ENCODE measurements around the gene COX6A1.
A peak's percentile ranks its signal among the peaks of the same experiment; 100 is the strongest.

The COX6A1 gene

GRCh38 chr12:120437735-120438494 lies at the start of gene COX6A1:
COX6A1 (plus strand) TSS chr12:120438113; CDS start chr12:120438127, 14 bp downstream.
- peak; percentile 96 for DNase-seq

DNA sequence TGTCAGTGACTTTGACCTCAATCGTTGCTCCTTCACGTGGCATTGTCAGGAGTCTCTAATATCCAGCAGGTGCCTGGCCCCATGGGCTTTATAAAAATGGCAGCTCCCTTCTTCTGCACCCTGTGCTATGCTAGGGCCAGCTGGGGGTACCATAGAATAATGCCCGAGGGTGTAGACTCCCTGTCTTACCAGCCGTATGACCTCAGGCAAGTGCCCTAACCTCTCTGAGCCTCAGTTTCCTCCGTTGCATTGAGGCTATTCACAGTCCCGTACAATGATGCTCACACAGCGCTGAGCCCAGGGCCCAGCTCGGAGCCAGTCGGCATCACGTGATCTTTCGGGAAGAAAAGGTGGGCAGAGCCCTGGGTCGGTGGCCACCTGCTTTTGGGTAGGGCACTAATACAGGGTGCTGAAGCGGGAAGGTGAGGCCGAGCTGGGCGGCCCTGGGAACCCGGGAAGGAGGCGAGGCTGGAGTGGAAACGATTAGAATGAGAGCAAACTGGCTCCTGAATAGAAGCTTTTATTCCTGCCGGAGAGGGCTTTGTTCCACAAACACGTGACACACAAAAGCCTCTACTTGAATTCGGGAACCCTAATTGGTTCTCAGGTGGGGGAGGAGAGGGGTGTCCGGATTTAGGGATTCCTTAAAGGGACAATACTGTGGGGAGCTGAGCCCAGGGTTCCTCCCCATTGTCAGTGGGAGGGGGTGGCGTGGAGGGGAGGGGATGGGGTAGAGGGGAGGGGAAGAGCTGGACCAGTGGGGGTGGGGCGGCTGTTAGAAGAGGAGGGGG lies 49.0 kb upstream of the COX6A1 start:
- DNase-seq = no peak

- DNase-seq = no peak
Measured at GRCh38 chr12:120390540-120391120, 47.3 kb upstream of the COX6A1 start.

GRCh38 chr12:120394483-120395367 lies 43.2 kb upstream of the COX6A1 start:
- DNase-seq = no peak

GRCh38 chr12:120397824-120398540 lies 39.9 kb upstream of the COX6A1 start:
- DNase-seq = no peak

DNA sequence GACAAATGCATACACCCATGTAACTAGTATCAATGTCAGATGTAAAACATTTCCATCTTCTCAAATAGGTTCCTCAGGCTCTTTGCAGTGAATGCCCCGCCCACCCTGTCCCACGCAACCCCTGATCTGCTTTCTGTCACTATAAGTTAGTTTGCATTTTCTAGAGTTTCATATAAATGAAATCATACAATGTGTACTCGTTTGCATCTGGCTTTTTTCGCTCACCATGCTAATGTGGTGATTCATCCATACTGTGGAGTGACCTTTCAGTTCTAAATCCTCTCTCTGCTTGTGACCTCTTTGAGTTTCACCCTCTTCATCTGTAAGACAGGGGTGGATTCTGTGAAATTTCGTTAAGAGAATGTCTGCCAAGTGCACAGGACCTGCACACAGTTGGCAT lies 38.4 kb upstream of the COX6A1 start:
- DNase-seq = no peak

DNA sequence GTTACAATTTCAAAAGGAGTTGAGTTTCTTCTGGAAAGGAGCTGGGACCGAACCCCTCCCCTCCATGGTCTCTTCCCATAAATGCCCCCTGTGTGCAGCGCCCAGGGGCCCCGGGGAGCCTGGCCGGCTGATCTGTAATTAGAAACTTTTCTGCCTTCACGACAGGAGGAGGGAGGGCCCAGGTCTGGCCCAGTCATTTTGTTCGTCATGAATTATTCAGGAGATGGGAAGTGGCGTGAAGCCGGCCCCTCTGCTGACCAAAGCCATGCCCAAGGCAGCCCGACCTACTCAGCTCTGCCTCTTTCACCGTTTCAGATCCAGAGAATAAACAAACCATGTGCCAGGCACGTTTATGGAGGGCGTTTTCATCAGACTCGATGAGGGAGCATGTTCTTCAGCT lies 35.7 kb upstream of the COX6A1 start:
- DNase-seq = no peak

- DNase-seq = no peak
Measured at GRCh38 chr12:120403869-120404268, 34.0 kb upstream of the COX6A1 start.

DNA sequence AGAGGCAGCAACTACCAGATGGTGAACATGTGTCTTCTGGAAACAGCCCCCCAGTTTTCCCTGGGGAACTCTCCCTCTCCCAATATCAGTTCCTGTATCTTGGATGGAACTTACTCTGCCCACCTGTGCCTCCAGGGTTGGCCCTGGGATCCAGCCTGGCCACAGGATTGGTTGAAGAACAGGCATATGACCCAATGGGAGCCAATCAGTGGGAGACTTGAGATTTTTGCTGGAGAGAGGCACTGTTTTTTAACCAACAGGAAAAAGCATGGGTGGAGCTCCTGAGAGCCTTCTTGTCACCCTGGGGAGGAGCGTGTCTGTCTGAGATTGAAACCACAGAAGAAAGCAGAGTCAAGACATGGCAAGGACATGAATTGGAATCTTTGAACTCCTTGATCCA lies 33.6 kb upstream of the COX6A1 start:
- no peak for DNase-seq

DNA sequence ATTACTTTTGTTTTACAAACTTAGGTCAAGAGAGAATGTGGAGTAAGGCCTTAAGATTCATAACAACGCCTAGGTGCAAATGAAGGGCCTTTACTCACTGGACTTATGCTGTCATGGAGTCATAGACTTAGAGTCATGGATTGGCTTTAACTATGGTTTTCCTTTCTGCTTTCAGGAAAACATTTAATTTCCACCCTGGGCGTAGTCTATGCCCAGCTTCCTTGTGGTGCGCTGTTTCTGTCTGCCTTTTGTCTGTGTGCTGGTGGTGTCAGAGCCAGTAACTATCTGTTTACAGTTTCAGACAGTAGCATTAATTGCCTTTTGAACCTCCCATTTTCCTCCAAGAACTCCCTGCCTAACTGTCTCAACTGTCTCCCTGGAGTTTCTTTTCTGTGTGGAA lies 31.8 kb upstream of the COX6A1 start:
- DNase-seq = no peak

DNA sequence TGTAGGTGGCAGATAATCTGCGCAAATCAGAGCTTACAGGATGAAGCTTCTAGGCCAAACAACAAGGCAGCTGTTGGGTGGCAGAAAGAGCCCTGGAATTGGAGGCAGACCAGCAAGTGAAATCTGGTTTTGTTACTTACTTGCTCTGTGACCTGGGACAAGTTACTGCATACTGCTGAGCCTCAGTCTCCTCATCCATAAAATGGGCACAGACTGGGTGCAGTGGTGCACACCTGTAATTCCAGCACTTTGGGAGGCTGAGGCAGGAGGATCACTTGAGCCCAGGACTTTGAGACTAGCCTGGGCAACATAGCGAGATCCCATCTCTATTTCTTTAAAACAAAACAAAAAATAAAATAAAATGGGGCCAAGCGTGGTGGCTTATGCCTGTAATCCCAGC lies 31.4 kb upstream of the COX6A1 start:
- DNase-seq = no peak

DNA sequence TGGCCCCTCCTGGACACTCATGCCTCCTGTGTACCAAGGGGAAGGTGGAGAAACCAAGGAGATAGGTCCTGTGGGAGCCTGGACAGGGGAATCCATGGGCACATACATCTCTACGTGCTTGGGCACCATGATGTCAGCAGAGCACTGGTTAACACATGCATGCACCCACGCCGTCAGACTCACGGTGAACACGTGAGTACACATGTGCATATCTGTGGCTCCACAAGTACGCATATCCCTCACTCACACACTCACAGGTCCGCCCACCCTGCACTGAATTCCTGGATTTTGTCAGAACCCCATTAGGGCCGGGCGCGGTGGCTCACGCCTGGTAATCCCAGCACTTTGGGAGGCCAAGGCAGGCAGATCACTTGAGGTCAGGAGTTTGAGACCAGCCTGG lies 29.1 kb upstream of the COX6A1 start:
- no peak for DNase-seq

DNA sequence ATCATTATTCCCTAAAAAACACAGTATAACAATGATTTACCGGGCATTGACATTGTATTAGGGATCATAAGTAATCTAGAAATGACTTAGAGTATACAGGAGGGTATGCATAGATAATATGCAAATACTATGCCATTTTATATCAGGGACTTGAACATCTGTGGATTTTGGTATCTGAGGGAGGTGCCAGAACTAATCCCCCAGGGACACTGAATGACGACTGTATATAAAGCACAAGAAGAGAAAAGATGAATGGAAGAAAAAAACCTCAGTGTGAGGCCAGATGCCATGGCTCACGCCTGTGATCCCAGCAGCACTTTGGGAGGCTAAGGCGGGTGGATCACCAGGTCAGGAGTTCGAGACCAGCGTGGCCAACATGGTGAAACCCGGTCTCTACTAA lies 25.5 kb upstream of the COX6A1 start:
- no peak for DNase-seq

- DNase-seq = no peak
Measured at GRCh38 chr12:120413901-120414695, 23.8 kb upstream of the COX6A1 start.

DNA sequence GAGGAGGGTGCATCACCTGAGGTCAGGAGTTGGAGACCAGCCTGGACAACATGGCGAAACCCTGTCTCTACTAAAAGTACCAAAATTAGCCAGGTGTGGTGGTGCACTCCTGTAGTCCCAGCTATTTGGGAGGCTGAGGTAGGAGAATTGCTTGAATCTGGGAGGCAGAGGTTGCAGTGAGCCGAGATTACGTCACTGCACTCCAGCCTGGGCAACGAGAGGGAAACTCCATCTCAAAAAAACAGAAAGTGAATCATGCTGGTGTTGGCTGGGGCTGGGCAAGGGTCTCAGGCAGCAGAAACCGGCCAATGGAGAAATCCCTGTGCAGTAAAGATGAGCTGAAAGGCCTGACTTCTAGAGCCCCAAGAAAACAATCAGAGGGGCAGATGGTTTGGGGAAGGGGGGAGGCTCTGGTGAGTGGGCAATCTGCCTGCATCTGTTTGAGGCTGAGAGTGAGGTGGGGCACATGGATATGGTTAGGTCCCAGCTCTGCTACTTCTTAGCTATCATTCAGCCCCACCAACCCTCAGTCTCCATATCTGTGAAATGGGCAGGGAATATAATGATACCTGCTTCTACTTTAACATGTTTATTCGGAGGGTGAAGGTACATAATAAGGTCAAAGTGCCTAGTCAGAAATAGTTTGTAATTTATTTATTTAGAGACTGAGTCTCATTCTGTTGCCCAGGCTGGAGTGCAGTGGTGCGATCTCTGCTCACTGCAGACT lies 21.3 kb upstream of the COX6A1 start:
- no peak for DNase-seq

GRCh38 chr12:120417917-120418580 lies 19.9 kb upstream of the COX6A1 start:
- no peak for DNase-seq

DNA sequence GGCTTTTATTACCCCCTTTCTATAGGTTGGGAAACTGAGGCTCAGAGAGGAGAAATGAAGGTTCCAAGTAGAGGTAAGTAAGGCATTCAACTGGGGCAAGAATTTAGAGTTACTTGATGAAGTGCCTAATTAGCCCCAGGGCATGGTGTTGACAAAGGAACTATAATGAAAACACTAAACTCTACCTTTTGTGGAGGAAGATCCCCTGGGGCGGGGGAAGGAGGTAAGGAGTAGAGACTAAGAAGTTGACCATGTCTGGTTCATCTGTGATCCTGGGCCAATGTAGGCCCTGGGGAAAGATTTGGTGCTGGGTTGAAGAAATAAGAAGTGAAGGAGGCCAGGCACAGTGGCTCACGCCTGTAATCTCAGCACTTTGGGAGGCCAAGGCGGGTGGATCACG lies 16.2 kb upstream of the COX6A1 start:
- DNase-seq = no peak

GRCh38 chr12:120422892-120423456 lies 14.9 kb upstream of the COX6A1 start:
- no peak for DNase-seq

GRCh38 chr12:120425797-120426196 lies 12.1 kb upstream of the COX6A1 start:
- DNase-seq = no peak

Measured in NCI-H446 treated with DMSO at 0.1 percent for 48 hours (cell line).